NCI-H1436 treated with DMSO at 0.1 percent for 48 hours (cell line): ENCODE results near the gene RBBP8.
A peak's percentile ranks its signal among the peaks of the same experiment; 100 is the strongest.
"Not testable (repeated sequence)": the region's sequence is repeated elsewhere in the genome, so short reads cannot be mapped to it uniquely, and the experiment has no call there.

Experiments
- DNase-seq: peaks from one replicate; lab custom pipeline; 2025; lab: John Stamatoyannopoulos, UW

The RBBP8 gene

GRCh38 chr18:22933206-22933965 is at the start of gene RBBP8:
RBBP8 (plus strand) TSS chr18:22933328; CDS start chr18:22936852, 3,524 bp downstream.
- DNase-seq = peak; percentile 61

GRCh38 chr18:22883827-22884226 is 49.3 kb upstream of the RBBP8 start:
- DNase-seq = no peak

DNA sequence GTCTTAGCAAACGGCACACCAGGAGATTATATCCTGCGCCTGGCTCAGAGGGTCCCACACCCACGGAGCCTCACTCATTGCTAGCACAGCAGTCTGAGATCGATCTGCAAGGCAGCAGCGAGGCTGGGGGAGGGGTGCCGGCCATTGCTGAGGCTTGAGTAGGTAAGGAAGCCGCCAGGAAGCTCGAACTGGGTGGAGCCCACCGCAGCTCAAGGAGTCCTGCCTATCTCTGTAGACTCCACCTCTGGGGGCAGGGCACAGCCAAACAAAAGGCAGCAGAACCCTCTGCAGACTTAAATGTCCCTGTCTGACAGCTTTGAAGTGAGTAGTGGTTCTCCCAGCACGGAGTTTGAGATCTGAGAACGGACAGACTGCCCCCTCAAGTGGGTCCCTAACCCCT is 47.4 kb upstream of the RBBP8 start:
- not testable (repeated sequence) for DNase-seq

GRCh38 chr18:22899421-22899820 is 33.7 kb upstream of the RBBP8 start:
- no peak for DNase-seq

GRCh38 chr18:22900558-22901238 is 32.4 kb upstream of the RBBP8 start:
- no peak for DNase-seq

DNA sequence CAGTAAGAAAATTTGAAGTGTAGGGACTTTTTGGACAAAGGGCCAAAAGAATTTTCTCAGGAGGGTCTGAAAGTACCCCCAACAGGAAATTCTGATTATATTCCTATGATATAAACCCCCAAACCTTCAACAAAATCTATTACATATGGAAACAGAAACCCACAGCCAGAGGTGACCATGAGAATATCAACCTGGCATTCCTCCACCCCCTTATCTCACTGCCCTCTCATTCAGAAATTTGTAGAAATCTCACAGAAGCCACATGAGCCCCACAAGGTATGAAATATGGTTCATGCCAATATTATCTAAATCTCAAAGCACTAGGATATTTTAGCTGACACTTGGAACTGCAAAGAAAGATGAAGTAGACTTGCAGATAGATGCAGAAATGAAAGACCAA is 31.0 kb upstream of the RBBP8 start:
- DNase-seq = no peak

DNA sequence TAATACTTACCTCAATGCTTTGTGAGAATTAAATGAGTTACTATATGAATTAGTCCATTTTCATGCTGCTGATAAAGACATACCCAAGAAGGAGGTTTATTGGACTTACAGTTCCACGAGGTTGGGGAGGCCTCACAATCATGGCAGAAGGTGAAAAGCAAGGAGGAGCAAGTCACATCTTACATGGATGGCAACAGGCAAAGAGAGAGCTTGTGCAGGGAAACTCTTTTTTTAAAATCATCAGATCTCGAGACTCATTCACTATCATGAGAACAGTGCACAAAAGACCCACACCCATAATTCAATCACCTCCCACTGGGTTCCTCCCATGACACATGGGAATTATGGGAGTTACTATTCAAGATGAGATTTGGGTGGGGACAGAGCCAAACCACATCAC is 29.9 kb upstream of the RBBP8 start:
- not testable (repeated sequence) for DNase-seq

- no peak for DNase-seq
Observed at GRCh38 chr18:22912149-22912548, 21.0 kb upstream of the RBBP8 start.

DNA sequence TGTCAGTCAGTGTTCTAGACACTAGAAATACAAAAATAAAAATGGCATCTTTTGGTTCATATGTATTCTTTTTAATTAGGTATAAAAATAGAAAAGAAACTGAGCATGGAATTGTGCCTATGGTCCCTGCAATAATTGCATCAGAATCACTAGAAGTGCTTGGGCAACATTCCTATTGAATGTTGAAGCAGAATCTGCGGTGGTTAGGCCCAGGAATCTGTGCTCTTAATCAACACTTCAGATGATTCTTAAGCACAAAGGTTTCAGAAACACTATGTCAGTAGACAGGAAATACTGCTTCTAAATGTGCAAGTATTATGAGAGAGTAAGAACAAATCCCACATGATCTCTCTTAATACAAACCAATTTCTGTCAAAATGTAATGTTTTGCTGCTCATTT is 20.3 kb upstream of the RBBP8 start:
- no peak for DNase-seq

GRCh38 chr18:22913861-22914260 is 19.3 kb upstream of the RBBP8 start:
- no peak for DNase-seq

DNA sequence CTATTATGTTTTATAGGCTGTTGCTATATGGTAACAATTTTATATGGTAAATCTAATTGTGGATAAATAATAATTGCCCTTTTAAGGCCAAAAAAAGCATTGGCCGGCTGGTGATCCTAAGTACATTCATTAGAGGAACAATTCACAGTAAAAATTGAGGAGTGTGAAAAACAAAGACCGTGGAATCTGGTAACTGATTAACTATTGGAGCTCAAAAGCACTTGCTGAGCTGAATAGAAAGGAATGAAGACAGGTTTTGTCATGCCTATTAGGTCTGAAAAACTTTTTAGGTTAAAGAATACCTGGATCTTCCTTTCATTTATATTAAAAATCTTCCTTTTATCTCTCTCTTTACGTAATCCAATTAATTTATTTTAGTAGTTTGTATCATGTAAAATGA is 18.5 kb upstream of the RBBP8 start:
- no peak for DNase-seq

GRCh38 chr18:22915337-22915736 is 17.8 kb upstream of the RBBP8 start:
- DNase-seq = no peak

DNA sequence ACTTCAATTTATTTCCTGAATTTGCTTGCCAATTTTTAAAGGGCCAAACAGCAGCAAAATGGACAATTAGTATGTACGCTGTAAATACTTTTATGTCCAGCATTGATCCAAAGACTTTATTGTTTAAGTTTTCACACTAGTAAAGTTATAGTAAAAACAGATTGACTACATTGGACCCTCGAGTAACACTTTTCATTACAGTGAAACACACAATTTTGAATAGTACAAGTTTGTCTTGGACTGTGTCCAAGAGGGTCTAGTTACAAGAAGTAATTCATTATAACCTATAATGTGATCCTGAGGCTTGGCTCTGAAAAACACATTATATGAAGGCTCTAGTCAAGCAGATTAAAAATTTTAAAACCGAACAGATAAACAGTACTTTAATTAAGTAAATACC is 11.4 kb upstream of the RBBP8 start:
- no peak for DNase-seq

- no peak for DNase-seq
Observed at GRCh38 chr18:22924589-22924988, 8.5 kb upstream of the RBBP8 start.

- no peak for DNase-seq
Observed at GRCh38 chr18:22926454-22926853, 6.7 kb upstream of the RBBP8 start.

DNA sequence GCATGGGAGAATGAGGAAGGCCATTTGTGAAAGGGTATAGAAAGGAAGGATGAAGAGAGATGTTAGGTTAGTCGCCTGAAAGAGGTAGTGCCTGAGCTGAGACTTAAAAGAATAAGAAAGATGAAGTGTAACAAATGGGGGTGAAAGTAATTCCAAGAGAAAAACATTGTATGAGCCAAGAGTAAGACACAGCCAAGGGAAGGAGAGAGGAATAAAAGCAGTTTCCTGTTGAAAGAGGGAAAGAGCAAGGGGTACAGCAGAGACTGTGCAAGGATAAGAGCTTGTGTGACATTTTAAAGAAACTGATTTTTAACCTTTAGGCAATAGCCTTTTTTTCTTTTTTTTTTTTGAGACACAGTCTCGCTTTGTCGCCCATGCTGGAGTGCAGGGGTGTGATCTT is 4.8 kb upstream of the RBBP8 start:
- DNase-seq = no peak

DNA sequence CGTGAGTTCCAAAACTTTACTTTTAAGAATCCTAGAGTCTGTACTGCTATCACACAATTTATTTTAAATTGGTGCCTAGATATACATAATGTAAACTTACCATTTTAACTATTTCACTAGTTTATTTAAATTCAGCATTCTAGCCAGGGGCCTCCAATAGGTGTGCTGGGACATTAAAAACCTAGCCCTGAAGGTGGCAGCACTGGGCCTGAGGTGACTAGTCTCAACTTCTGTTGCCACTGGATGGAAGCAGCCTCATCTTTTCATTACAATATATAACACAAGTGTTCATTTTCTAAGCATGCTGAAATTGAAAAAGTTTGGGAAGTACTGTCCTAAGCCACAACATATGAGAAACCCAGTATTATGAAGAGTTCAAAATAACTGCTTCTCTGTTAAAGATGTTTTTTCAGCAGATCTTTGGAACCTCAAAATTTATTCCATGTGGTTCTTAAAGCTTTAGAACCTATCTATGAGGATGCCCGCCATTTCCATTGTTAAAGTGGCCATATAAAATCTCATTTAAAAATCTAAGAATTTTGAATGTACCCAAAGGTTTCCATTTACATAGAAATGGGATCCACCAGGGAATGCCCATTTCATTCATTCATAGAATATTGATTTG is 2.9 kb upstream of the RBBP8 start:
- DNase-seq = peak; percentile 29

- DNase-seq = peak; percentile 6
Observed at GRCh38 chr18:22932885-22933205, 283 bp upstream of the RBBP8 start.

GRCh38 chr18:22933966-22934423 is 867 bp downstream of the RBBP8 start:
- DNase-seq = no peak

- DNase-seq = no peak
Observed at GRCh38 chr18:22934789-22935188, 1.7 kb downstream of the RBBP8 start.

DNA sequence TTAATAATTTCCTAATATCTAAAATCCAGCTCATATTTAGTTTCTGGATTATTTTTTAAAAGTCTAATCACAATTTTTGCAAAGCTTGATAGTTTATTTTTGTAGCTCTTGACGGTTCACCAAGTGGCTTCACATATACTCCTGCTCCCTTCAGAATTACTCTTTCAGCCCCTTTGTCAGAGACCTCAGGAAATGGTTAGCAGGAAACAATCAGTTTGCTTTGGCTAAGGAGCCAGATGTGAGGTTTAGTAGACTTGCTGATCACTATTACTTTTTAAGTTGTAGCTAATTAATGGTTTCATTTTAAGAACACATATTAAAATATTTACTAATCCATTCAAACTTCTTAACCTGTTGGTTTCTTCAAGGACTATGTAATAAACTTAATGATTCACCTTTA is 2.3 kb downstream of the RBBP8 start:
- no peak for DNase-seq

- no peak for DNase-seq
Observed at GRCh38 chr18:22936515-22936914, 3.4 kb downstream of the RBBP8 start.

GRCh38 chr18:22939649-22940048 is 6.5 kb downstream of the RBBP8 start:
- no peak for DNase-seq
